SIG-M5 treated with dmso at 0.1 percent for 504 hours (cell line): ENCODE results near the gene PAX3.

Experiments
- DNase-seq: peaks from one replicate; lab custom pipeline; 2025; ENCODE audit not compliant: unreplicated experiment; lab: John Stamatoyannopoulos, UW

The PAX3 gene

GRCh38 chr2:222298311-222299150 is at the start of gene PAX3:
TSS of gene PAX3 (minus strand) at chr2:222298998. CDS start at chr2:222298615, 383 bp downstream.
- DNase-seq: no peak

- no peak for DNase-seq
These were observed 42.5 kb upstream of the PAX3 start for GRCh38 chr2:222341331-222341730.

- DNase-seq: no peak
These were observed 39.6 kb upstream of the PAX3 start for GRCh38 chr2:222338374-222338773.

- no peak for DNase-seq
These were observed 38.1 kb upstream of the PAX3 start for GRCh38 chr2:222336931-222337330.

- DNase-seq: no peak
These were observed 37.6 kb upstream of the PAX3 start for GRCh38 chr2:222336442-222336841.

- no peak for DNase-seq
These were observed 36.1 kb upstream of the PAX3 start for GRCh38 chr2:222334914-222335313.

GRCh38 chr2:222333397-222333796 is 34.6 kb upstream of the PAX3 start:
- no peak for DNase-seq

GRCh38 chr2:222332116-222332515 is 33.3 kb upstream of the PAX3 start:
- DNase-seq: no peak

GRCh38 chr2:222330910-222331309 is 32.1 kb upstream of the PAX3 start:
- no peak for DNase-seq

- DNase-seq: no peak
These were observed 23.4 kb upstream of the PAX3 start for GRCh38 chr2:222322236-222322635.

GRCh38 chr2:222320436-222321395 is 21.9 kb upstream of the PAX3 start:
- DNase-seq: no peak

GRCh38 chr2:222319586-222320435 is 21.0 kb upstream of the PAX3 start:
- no peak for DNase-seq

GRCh38 chr2:222318712-222319585 is 20.2 kb upstream of the PAX3 start:
- peak; percentile 17 for DNase-seq

GRCh38 chr2:222318026-222318711 is 19.4 kb upstream of the PAX3 start:
- DNase-seq: peak; percentile 63

GRCh38 chr2:222315443-222316121 is 16.8 kb upstream of the PAX3 start:
- no peak for DNase-seq

- DNase-seq: no peak
These were observed 15.0 kb upstream of the PAX3 start for GRCh38 chr2:222313816-222314215.

GRCh38 chr2:222311978-222312738 is 13.4 kb upstream of the PAX3 start:
- DNase-seq: no peak
